Fibroblast of skin of back (primary cell): ENCODE measurements around the gene MICAL3.
A peak's percentile ranks its signal among the peaks of the same experiment; 100 is the strongest.

ENCODE experiments used
- DNase-seq: peaks from one replicate; pipeline ENCODE4 v3.0.0-alpha.2; 2013

The MICAL3 gene

DNA sequence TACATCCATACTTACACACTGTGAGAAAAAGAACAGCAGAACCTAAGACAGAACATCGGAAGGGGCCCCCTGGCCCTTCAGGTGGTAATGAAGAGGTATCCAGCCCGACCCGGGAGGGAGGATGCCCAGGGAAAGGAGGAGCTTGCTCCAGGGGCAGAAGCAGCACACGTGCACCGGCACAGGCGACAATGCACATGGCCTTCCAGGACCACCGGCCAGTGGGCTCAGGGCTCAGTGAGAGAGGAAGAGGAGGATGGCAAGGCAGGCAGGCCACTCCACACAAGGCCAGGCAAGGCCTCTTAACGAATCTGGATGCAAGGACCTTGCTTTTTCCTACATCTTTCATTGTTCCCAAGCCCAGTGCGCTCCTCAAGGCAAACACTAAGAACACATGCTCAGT is 52.6 kb downstream of the MICAL3 start:
- DNase-seq, result no peak

DNA sequence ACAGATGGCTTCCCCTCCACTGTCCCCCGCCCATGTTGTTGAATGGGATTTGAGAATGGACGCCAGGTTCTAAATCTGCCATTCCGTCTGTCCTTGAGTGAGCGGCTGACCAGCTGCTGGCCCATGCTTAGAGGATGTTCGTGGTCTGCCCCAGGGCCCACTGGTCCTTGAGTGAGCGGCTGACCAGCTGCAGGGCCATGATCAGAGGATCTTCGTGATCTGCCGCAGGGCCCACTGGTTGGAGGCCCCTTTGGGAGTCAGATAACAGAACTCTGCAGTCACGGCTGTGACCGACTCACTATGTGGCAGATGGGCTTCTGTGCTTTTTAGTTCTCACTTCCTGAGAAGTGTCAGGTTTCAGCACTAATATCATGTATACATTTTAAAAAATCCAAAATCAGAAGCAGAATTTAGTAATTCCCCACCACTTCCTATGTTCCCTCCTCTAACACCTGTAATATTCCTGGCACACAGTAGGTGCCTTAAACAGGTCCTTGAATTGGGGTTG is 54.1 kb downstream of the MICAL3 start:
- peak; percentile 70 for DNase-seq

DNA sequence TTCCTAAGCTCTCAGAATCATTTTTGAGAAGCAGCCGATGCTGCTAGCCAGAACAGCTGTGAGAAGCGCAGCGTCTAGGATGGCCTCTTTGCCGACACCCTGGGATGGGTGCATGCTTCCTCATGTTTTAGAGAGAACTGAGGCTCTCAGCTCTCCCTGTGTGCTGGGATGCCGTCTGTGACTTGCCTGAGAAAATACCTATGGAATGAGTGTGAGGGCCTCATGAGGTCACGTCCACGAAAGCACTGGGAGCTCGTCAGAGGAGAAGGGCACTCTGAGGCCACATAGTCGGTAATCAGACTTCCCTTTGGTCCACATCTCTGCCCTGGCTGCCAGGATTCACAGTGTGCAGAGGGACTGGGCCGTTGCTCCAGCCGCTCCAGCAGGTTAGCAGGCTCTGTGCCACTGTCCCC is 54.7 kb downstream of the MICAL3 start:
- DNase-seq, result peak; percentile 95

DNA sequence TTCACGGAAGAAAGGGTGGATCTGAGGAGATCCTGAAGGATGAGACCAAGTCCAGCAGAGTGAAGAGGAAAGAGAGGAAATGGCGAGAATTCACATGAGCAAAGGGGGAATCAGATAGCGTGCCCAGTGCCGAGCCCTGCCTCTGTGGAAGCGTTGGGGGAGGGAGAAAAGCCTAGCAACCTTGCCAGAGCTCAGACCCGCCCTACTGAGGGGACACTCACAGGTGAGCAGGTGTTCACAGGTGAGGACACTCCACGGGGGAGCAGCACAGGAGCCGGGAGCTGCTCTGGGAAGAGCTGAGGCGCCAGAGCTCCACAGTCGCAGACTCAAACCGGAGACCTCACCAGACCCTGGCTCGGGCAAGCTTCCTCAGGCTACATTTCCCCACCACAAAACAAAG is 56.2 kb downstream of the MICAL3 start:
- DNase-seq, result no peak

GRCh38 chr22:17966403-17966717 is 58.0 kb downstream of the MICAL3 start:
- DNase-seq, result no peak

DNA sequence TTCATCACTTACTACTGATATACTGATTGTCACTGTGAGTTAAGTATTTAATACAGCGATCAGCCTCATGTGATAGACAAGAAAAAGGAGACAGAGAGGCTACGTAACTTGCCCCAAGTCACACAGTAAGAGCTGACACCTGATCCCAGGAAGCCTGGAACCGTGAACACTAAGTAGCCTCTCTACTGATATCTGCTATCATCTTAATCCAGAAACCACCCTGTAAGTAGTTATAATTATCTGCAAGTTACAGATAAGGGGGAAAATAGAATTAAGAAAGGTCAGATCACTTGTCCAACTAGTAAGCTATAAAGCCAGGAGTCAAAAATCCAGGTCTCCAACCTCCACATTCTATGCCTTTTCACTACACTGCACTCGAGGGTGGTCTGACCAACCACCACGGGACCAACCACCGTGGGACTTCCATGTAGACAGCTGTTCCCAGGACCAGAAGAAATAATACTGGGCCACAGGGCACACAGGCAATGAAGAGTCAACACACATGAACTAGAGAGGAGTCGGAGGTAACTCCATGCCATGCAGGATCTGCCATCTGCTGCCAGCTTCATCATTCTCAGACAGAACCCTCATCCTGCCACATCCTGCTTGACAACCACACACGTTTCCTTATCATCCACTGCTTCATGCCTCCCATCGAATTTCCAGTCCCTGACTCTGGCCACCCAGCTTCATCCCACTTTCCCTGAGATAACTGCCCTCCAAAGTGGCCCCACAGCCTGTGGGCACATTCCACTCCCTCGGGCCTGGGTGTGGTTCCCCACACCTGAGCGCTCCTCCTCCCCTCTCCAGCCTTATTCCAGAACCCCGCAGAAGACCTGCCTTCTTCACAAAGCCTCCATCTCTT is 58.6 kb downstream of the MICAL3 start:
- no peak for DNase-seq

GRCh38 chr22:17964643-17965042 is 59.7 kb downstream of the MICAL3 start:
- DNase-seq, result no peak

GRCh38 chr22:17964156-17964555 is 60.2 kb downstream of the MICAL3 start:
- peak; percentile 64 for DNase-seq

- DNase-seq, result no peak
Measured at GRCh38 chr22:17963015-17963414, 61.3 kb downstream of the MICAL3 start.

- DNase-seq, result no peak
Measured at GRCh38 chr22:17962168-17962567, 62.2 kb downstream of the MICAL3 start.

DNA sequence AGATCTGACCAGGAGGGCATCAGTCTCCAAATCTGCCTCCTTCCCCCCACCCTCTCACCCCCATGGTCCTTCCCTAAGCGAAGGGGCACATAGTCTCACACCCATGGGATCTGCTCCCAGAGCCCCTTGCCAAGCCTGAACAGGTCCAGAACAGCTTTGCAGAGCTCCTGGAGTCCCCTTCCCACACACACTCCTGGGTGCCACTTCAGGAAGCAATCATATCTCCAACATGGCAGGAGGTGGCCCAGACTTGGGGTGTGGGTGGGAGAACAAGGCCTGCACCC is 63.0 kb downstream of the MICAL3 start:
- DNase-seq, result no peak

DNA sequence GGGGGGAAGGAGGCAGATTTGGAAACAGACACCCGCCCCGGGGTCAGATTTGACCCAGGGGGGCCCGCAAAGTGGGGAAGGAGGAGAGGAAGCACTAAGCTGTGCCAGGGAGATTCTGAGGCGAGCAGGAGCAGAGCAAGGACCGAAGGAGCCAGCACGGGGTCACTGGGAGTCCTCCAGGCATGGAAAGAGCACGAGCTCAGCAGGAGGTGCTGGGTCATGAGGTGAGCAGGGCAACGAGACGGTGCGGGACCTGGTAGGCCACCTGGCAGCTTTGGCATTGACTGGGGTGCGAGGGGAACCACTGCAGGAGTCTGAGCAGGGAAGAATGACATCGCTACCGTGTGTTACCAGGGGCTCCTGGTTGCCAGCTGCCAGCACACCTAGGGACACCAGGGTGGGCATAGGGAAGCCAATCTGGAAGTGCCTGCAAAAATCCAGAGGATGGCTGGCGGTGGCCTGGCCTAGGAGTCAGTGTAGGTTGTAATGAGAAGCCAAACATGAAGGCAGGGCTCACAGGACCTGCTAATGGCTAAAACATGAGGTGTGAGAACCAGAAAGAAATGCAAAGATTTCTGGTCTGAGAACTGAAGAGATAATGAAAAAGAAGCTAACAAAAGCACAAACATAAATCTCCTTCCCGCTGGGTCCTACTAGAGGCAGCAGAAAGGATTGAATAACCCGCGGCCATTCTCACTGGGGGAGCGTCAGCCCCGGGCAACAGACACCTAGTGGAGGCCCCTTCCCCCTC is 63.5 kb downstream of the MICAL3 start:
- no peak for DNase-seq

GRCh38 chr22:17960011-17960410 is 64.3 kb downstream of the MICAL3 start:
- no peak for DNase-seq

- no peak for DNase-seq
Measured at GRCh38 chr22:17958166-17958565, 66.2 kb downstream of the MICAL3 start.

DNA sequence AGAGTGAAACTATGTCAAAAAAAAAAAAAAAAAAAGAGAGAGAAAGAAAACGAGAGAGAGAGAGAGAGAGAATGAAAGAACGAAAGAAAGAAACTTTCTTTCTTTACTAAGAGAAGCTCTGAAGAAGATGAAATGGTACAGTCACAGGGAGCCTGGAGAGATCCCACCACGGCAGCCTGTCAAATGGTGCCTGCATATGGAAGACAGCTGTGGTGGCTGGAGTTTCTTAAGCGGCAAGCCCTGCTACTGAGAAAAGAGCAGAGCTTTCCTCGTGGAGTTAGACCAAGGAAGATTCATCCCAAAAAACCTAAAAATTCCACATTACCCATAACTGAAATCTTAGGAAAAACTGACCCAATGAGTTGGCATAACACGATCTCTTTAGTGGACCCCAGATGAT is 66.7 kb downstream of the MICAL3 start:
- DNase-seq, result no peak

- DNase-seq, result no peak
Measured at GRCh38 chr22:17957204-17957603, 67.2 kb downstream of the MICAL3 start.

DNA sequence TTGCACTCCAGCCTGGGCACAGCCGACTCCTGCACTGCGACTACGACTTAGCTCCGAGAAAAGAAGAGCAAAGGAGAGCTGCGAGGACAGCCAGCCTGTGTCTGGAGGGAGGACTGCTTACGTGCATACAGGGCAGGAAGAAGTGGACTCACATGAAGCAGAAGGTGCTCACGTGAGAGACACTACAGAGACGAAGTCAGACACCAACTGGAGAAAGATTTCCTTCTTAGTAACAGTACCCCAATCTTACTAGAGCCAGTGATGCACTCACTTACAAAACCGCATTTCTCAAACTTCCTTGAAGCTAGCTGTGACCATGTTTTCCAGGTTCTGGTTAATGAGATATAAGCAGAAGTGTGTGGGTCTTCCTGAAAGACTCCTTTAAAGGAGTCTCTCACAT is 67.7 kb downstream of the MICAL3 start:
- DNase-seq, result no peak

- no peak for DNase-seq
Measured at GRCh38 chr22:17955590-17956379, 68.6 kb downstream of the MICAL3 start.

- DNase-seq, result no peak
Measured at GRCh38 chr22:17954860-17955587, 69.3 kb downstream of the MICAL3 start.

- DNase-seq, result no peak
Measured at GRCh38 chr22:17954200-17954859, 70.0 kb downstream of the MICAL3 start.

DNA sequence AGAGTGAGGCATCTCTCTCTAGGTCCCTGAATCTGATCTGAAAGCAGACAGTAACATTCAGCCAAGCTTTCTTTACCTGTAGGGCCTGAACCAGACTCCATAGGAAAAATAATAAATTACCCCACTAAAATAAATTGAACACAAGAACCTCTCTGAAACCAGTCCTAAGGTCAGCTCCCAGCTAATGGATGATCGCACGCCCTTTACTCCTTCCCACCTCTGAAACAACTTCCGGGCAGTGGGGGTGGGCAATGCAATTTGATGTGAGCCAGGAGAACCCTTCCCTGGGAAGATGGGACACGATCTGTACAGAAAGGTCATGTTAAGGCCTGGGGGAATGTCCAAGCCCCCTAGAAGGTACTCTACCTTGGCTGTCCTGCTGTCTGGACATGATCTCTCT is 71.2 kb downstream of the MICAL3 start:
- DNase-seq, result no peak

GRCh38 chr22:17952273-17952801 is 72.0 kb downstream of the MICAL3 start:
- DNase-seq, result no peak
